Spleen (tissue), 7 donors: Measurements from ENCODE around the gene R3HCC1L.

Experiments used
- CTCF ChIP-seq, 11 experiments: fragments of 200-600 bp in 7 of 11; fragments of 450-650 bp in 4 of 11; sonication (generic) in 4 of 11; IDR thresholded peaks in 8 of 11; conservative IDR thresholded peaks in 3 of 11; 1 replicate in 7 of 11; 2 replicates in 4 of 11; pipeline versions ENCODE4 v1.4.0 to v1.8.0; 2016 to 2021; ENCODE audit warnings: antibody characterized with exemption in 11 of 11, inconsistent platforms in 4 of 11, mild to moderate bottlenecking in 1 of 11
- POLR2AphosphoS5 ChIP-seq, 3 donors: sonication (generic); formaldehyde crosslinking; IDR thresholded peaks; one replicate each; pipeline ENCODE4 v1.5.1; 2017; ENCODE audit warnings: antibody characterized with exemption in 3 of 3
- donor health status: DM: no; HTN: no; CAD: no; lungs with moderate emphysema.
- donor health status: DM: no; HTN: no; CAD: no.
- donor health status: DM: no; HTN: no; CAD: no.

GRCh38 chr10:98096316-98096715 is 38.1 kb upstream of the R3HCC1L start:
- no peak for TF ChIP-seq CTCF (IDR thresholded peaks at IDR 0.05 in 8 of 11, conservative IDR thresholded peaks at IDR 0.05 in 3 of 11)
- no peak for TF ChIP-seq POLR2AphosphoS5 (IDR thresholded peaks at IDR 0.05)
